Esophagus squamous epithelium (tissue), 5 donors: ENCODE measurements around the gene STAC3. TPM values are rescaled to one million over a fixed set of nuclear protein-coding genes. Genes with fewer than 3 reads are reported as not detected.
A peak's percentile ranks its signal among the peaks of the same experiment; 100 is the strongest.

Experiments used
- DNase-seq: peaks from one replicate; lab custom pipeline; 2025; lab: John Stamatoyannopoulos, UW
- H3K27ac ChIP-seq, 4 donors: fragments of 200-600 bp; sonication (generic); one replicate each; pipeline ENCODE4 v1.5.1; 2016 to 2019; ENCODE audit warnings: mild to moderate bottlenecking in 1 of 4
- H3K27me3 ChIP-seq, 4 donors: fragments of 200-600 bp; sonication (generic); 1 replicate in 3 of 4; 2 replicates in 1 of 4; pipeline versions ENCODE4 v1.5.1 to v1.6.0; 2017 to 2021; ENCODE audit warnings: antibody characterized with exemption in 1 of 4
- H3K36me3 ChIP-seq, 3 donors: fragments of 200-600 bp; sonication (generic); one replicate each; pipeline ENCODE4 v1.5.1; 2016 to 2019
- H3K4me1 ChIP-seq, 3 donors: fragments of 200-600 bp; sonication (generic); one replicate each; pipeline ENCODE4 v1.5.1; 2017 to 2019
- H3K4me3 ChIP-seq, 4 donors: fragments of 200-600 bp; sonication (generic); 1 replicate in 3 of 4; 2 replicates in 1 of 4; pipeline ENCODE4 v1.5.1; 2016 to 2019; ENCODE audit warnings: mild to moderate bottlenecking in 2 of 4, moderate library complexity in 1 of 4
- H3K9me3 ChIP-seq, 3 donors: fragments of 200-600 bp; sonication (generic); one replicate each; pipeline ENCODE4 v1.5.1; 2016 to 2019
- CTCF ChIP-seq, 6 experiments: fragments of 450-650 bp in 4 of 6; fragments of 200-600 bp in 2 of 6; sonication (generic) in 2 of 6; IDR thresholded peaks; one replicate each; pipeline ENCODE4 v1.5.1; 2016 to 2019; ENCODE audit warnings: antibody characterized with exemption in 6 of 6, mild to moderate bottlenecking in 4 of 6, moderate library complexity in 4 of 6
- POLR2A ChIP-seq, 4 donors: fragments of 450-650 bp; IDR thresholded peaks; one replicate each; pipeline ENCODE4 v1.6.1; 2017; ENCODE audit warnings: antibody characterized with exemption in 4 of 4, mild to moderate bottlenecking in 4 of 4, moderate library complexity in 3 of 4
- WGBS, 2 donors: methylation state at CpG; one replicate each; pipeline ENCODE4 v1.1.5; 2018; 5-methylcytosine and 5-hydroxymethylcytosine counted together
- intact Hi-C: fragments of 100-400 bp; cut with DNase I; formaldehyde crosslinking; loops from one replicate; pipeline ENCODE4 v1.15.0; 2022
- total RNA-seq, 4 donors: library from RNA; depleted of rRNA; stranded (reverse); fragments of >200 nt; gene quantifications; one replicate each; pipeline ENCODE4 v1.1.0, GENCODE V29; 2016
- donor health status: DM: yes; HTN: yes; CAD: no.

STAC3 gene
- total RNA-seq, 4 donors from 2014 or later = 0.29 to 0.95 (median 0.47) TPM

DNA sequence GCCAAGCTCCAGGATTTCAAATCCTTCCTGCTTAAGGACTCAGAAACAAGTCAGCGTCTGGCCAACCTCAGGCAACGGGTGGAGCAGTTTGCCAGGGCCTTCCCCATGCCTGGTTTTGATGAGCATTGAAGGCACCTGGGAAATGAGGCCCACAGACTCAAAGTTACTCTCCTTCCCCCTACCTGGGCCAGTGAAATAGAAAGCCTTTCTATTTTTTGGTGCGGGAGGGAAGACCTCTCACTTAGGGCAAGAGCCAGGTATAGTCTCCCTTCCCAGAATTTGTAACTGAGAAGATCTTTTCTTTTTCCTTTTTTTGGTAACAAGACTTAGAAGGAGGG, 16.8 kb downstream of the STAC3 start:
- H3K27ac ChIP-seq = peak overlapping the region in 2 of 4 donors; percentile 66 to 79
- H3K9me3 ChIP-seq = no peaks in the 10 kb centered on the region
- peaks cover 0 to 44% (median 4%) of the 10 kb centered on the region in 4 donors for H3K27me3 ChIP-seq
- H3K4me3 ChIP-seq = no peak overlapping the region
- TF ChIP-seq POLR2A (IDR thresholded peaks at IDR 0.05) (no peak), CTCF (IDR thresholded peaks at IDR 0.05) (no peak)
- peaks cover 15 to 43% (median 31%) of the 10 kb centered on the region in 3 donors for H3K36me3 ChIP-seq
- H3K4me1 ChIP-seq = peaks cover 55 to 100% (median 55%) of the 10 kb centered on the region in 3 donors
- DNase-seq = no peak
- intact Hi-C loops = no loop called here
- 61 to 67% methylated on average over 1 to 3 of the region's 3 CpGs for WGBS, 2 donors

DNA sequence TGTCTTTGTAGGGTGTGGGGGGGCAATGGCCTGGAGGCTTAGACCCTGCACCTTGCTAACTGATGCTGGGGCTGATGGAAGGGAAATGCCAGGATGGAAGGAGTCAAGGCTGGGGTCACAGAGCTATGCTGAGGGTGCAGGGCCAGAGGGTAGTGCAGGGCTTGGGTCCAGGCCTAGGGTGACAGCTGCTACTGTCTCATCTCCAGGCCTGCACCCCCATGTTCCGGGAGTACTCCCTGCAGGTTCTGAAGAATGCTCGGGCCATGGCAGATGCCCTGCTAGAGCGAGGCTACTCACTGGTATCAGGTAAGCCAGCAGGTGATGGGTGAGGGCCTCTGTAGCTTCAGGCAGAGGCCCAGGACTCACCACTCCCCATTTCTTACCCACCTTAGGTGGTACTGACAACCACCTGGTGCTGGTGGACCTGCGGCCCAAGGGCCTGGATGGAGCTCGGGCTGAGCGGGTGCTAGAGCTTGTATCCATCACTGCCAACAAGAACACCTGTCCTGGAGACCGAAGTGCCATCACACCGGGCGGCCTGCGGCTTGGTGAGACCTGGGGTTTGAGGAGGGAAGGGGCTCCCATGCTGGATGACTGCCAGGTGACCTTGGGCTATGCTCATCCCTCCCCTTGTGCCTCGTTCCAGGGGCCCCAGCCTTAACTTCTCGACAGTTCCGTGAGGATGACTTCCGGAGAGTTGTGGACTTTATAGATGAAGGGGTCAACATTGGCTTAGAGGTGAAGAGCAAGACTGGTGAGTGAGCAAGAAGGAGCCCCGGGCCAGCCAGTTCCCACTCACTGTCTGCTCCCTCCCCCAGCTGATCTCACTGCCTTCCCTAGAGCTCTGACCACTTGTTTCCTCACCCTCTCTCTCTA, 17.4 kb downstream of the STAC3 start:
- Histone ChIP-seq H3K4me3 (no peak overlapping the region), H3K27me3 (peaks cover 0 to 38% (median 4%) of the 10 kb centered on the region in 4 donors), H3K36me3 (peaks cover 15 to 43% (median 31%) of the 10 kb centered on the region in 3 donors), H3K27ac (peak overlapping the region in 1 of 4 donors; percentile 36), H3K9me3 (no peaks in the 10 kb centered on the region), H3K4me1 (peaks cover 49 to 100% (median 53%) of the 10 kb centered on the region in 3 donors)
- 83 to 100% methylated on average over 2 to 12 of the region's 15 CpGs for WGBS, 2 donors
- intact Hi-C loops = no loop called here
- TF ChIP-seq CTCF (IDR thresholded peaks at IDR 0.05) (no peak), POLR2A (IDR thresholded peaks at IDR 0.05) (no peak)
- no peak for DNase-seq

GRCh38 chr12:57232156-57232756, 18.7 kb downstream of the STAC3 start:
- TF ChIP-seq POLR2A (IDR thresholded peaks at IDR 0.05) = no peak
- no peak for TF ChIP-seq CTCF (IDR thresholded peaks at IDR 0.05)
- H3K9me3 ChIP-seq = no peaks in the 10 kb centered on the region
- WGBS, 2 donors = 90 to 93% methylated on average over 6 to 14 of the region's 19 CpGs
- H3K27me3 ChIP-seq = peaks cover 0 to 24% (median 0%) of the 10 kb centered on the region in 4 donors
- peaks cover 35 to 91% (median 44%) of the 10 kb centered on the region in 3 donors for H3K4me1 ChIP-seq
- intact Hi-C loops = no loop called here
- no peak overlapping the region for H3K27ac ChIP-seq
- H3K4me3 ChIP-seq = no peak overlapping the region
- no peak for DNase-seq
- peaks cover 15 to 43% (median 31%) of the 10 kb centered on the region in 3 donors for H3K36me3 ChIP-seq

GRCh38 chr12:57231276-57232021, 19.5 kb downstream of the STAC3 start:
- TF ChIP-seq CTCF (IDR thresholded peaks at IDR 0.05) (no peak), POLR2A (IDR thresholded peaks at IDR 0.05) (no peak)
- no peaks in the 10 kb centered on the region for H3K9me3 ChIP-seq
- H3K4me1 ChIP-seq = peaks cover 33 to 91% (median 42%) of the 10 kb centered on the region in 3 donors
- no peak overlapping the region for H3K27ac ChIP-seq
- intact Hi-C loops = no loop called here
- no peak overlapping the region for H3K4me3 ChIP-seq
- H3K27me3 ChIP-seq = peaks cover 0 to 24% (median 2%) of the 10 kb centered on the region in 4 donors
- WGBS, 2 donors = 91 to 92% methylated on average over 2 to 4 of the region's 13 CpGs
- peaks cover 15 to 43% (median 31%) of the 10 kb centered on the region in 3 donors for H3K36me3 ChIP-seq
- no peak for DNase-seq
